Left ventricle myocardium superior (tissue), 1 donor: ENCODE measurements around the gene STX16. TPM values are rescaled to one million over a fixed set of nuclear protein-coding genes. Genes with fewer than 3 reads are reported as not detected.

ENCODE experiments used
- ATAC-seq: fragments of 200-7000 bp; cut with Tn5 transposase; one replicate; pipeline ENCODE4 v1.9.1; 2020; ENCODE audit warnings: mild to moderate bottlenecking, moderate library complexity
- DNase-seq: peaks from one replicate; pipeline ENCODE4 v3.0.0-alpha.2; 2020
- intact Hi-C: fragments of 100-400 bp; cut with micrococcal nuclease; formaldehyde crosslinking; loops from one replicate; pipeline ENCODE4 v1.11.0; 2022
- total RNA-seq: library from RNA; stranded (reverse); fragmentation: NEBNext Ultra II Directional; extraction: Animal tissue kit (Norgen Biotek cat#: 25700); gene quantifications from one replicate; pipeline ENCODE4 v1.2.1, GENCODE V29; 2021
- donor health status: DM: no; HTN: yes; CAD: no; lungs with severe emphysema.

Gene STX16
- total RNA-seq, 1 donor from 2014 or later = 24.8 TPM

- intact Hi-C loops = no loop called here
- ATAC-seq = no peak
- DNase-seq = no peak
These were observed 51.1 kb downstream of the STX16 start for GRCh38 chr20:58702161-58702510.

- no peak for ATAC-seq
- intact Hi-C loops = no loop called here
- DNase-seq = no peak
These were observed 52.0 kb downstream of the STX16 start for GRCh38 chr20:58702859-58703648.

- DNase-seq = no peak
- no peak for ATAC-seq
- intact Hi-C loops = no loop called here
These were observed 52.8 kb downstream of the STX16 start for GRCh38 chr20:58703765-58704371.

- DNase-seq = no peak
- intact Hi-C loops = no loop called here
- no peak for ATAC-seq
These were observed 54.3 kb downstream of the STX16 start for GRCh38 chr20:58705208-58705926.

GRCh38 chr20:58706150-58706892 lies 55.2 kb downstream of the STX16 start:
- intact Hi-C loops = no loop called here
- DNase-seq = peak; percentile 13
- ATAC-seq = no peak

- DNase-seq (no peak), ATAC-seq (no peak)
- intact Hi-C loops = no loop called here
These were observed 56.0 kb downstream of the STX16 start for GRCh38 chr20:58706975-58707681.

- no peak for ATAC-seq
- intact Hi-C loops = no loop called here
- DNase-seq = no peak
These were observed 56.7 kb downstream of the STX16 start for GRCh38 chr20:58707770-58708169.

GRCh38 chr20:58708246-58708931 lies 57.3 kb downstream of the STX16 start:
- DNase-seq (no peak), ATAC-seq (no peak)
- intact Hi-C loops = no loop called here

- no peak for DNase-seq
- intact Hi-C loops = no loop called here
- ATAC-seq = no peak
These were observed 58.1 kb downstream of the STX16 start for GRCh38 chr20:58709013-58709702.

GRCh38 chr20:58709703-58710039 lies 58.6 kb downstream of the STX16 start:
- no peak for DNase-seq
- intact Hi-C loops = no loop called here

GRCh38 chr20:58710481-58711265 lies 59.6 kb downstream of the STX16 start:
- DNase-seq (no peak), ATAC-seq (no peak)
- intact Hi-C loops = no loop called here

More at GRCh38 chr20:58709703-58710039, 58.6 kb downstream of the STX16 start:
- no peak for ATAC-seq

GRCh38 chr20:58711266-58712051 lies 60.4 kb downstream of the STX16 start:
- DNase-seq (no peak), ATAC-seq (no peak)
- intact Hi-C loops = no loop called here

- DNase-seq (no peak), ATAC-seq (no peak)
- intact Hi-C loops = no loop called here
These were observed 61.2 kb downstream of the STX16 start for GRCh38 chr20:58712151-58712791.

GRCh38 chr20:58712806-58713731 lies 62.0 kb downstream of the STX16 start:
- ATAC-seq = no peak
- DNase-seq = no peak
- intact Hi-C loops = no loop called here

GRCh38 chr20:58713801-58714339 lies 62.8 kb downstream of the STX16 start:
- intact Hi-C loops = no loop called here
- no peak for DNase-seq
- no peak for ATAC-seq
